ENCODE results near the gene FN1. TPM values are rescaled to one million over a fixed set of nuclear protein-coding genes. Genes with fewer than 3 reads are reported as not detected.

The FN1 gene
- total and polyA plus RNA-seq, 2 of the 8 experiments (the other 6 are each of a cell fraction or from before 2014, with no cell fraction given), result 42.9 to 109 TPM

- no peak overlapping the region for H3K18ac ChIP-seq (ENCODE audit: extremely low read depth, low read length)
- H4K20me1 ChIP-seq (replicated peaks in 1 of 2; ENCODE audit: control insufficient read depth in 1 of 2, insufficient read depth in 2 of 2, low read length in 2 of 2), result no peaks in the 10 kb centered on the region
- FAIRE-seq, result no peak
- TF ChIP-seq CHD1 (IDR thresholded peaks at IDR 0.05; ENCODE audit: low read depth, low read length) (no peak), NRF1 (IDR thresholded peaks at IDR 0.05; ENCODE audit: low read depth, low read length) (no peak), RNF2 (IDR thresholded peaks at IDR 0.05; ENCODE audit: borderline replicate concordance, low read depth, low read length, missing control alignments, poor library complexity, severe bottlenecking) (no peak), JUN (IDR thresholded peaks at IDR 0.05; ENCODE audit: low read depth, low read length) (no peak), SIRT6 (IDR thresholded peaks at IDR 0.05; ENCODE audit: low read length) (no peak), RAD21 (IDR thresholded peaks at IDR 0.05 in 1 of 2, conservative IDR thresholded peaks at IDR 0.05 in 1 of 2; ENCODE audit: low read depth in 2 of 2, low read length in 2 of 2) (no peak), SP4 (IDR thresholded peaks at IDR 0.05; ENCODE audit: low read length) (no peak), CBX8 (IDR thresholded peaks at IDR 0.05; ENCODE audit: borderline replicate concordance, low read depth, low read length) (no peak), RFX5 (IDR thresholded peaks at IDR 0.05; ENCODE audit: borderline replicate concordance, low read depth, low read length) (no peak), RBBP5 (IDR thresholded peaks at IDR 0.05; ENCODE audit: borderline replicate concordance, low read depth, low read length) (no peak), TCF12 (IDR thresholded peaks at IDR 0.05; ENCODE audit: low read depth, low read length) (no peak)
- TF ChIP-seq, protein P1, sequence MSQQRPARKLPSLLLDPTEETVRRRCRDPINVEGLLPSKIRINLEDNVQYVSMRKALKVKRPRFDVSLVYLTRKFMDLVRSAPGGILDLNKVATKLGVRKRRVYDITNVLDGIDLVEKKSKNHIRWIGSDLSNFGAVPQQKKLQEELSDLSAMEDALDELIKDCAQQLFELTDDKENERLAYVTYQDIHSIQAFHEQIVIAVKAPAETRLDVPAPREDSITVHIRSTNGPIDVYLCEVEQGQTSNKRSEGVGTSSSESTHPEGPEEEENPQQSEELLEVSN (IDR thresholded peaks at IDR 0.05), result no peak
- TF ChIP-seq, protein P2, sequence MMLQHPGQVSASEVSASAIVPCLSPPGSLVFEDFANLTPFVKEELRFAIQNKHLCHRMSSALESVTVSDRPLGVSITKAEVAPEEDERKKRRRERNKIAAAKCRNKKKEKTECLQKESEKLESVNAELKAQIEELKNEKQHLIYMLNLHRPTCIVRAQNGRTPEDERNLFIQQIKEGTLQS (IDR thresholded peaks at IDR 0.05; ENCODE audit: insufficient read depth, low read depth, low read length), result no peak
These were observed 15.4 kb downstream of the FN1 start for GRCh38 chr2:215420471-215420935.

More at GRCh38 chr2:215420471-215420935, 15.4 kb downstream of the FN1 start:
- DNase-seq (ENCODE audit: low read depth in 1 of 2, low spot score in 2 of 2), result no peak
- H3K36me3 ChIP-seq (ENCODE audit: control insufficient read depth in 2 of 4, insufficient read depth in 4 of 4, low read length in 3 of 4), result peaks cover 2 to 20% (median 10%) of the 10 kb centered on the region in 4 experiments; a peak in 6 of 8 replicates
- H2BK20ac ChIP-seq (ENCODE audit: low read length), result no peak overlapping the region
- ChIA-PET CTCF (ENCODE audit: partially characterized antibody) (interaction anchor here (2.0 kb wide), 1 partner anchor 11 kb away, joined by 6 read pairs; no protein-coding TSS in a partner anchor), POLR2A (ENCODE audit: partially characterized antibody) (no interaction called here)
- no peak overlapping the region for H3K56ac ChIP-seq (replicated peaks; ENCODE audit: insufficient read length, low read depth, low read length)
- H3K79me2 ChIP-seq (ENCODE audit: control insufficient read depth in 1 of 2, insufficient read depth in 2 of 2, low read length in 2 of 2), result no peaks in the 10 kb centered on the region
- no peak overlapping the region for H2BK120ac ChIP-seq (replicated peaks; ENCODE audit: low read depth, low read length)
- H3K23me2 ChIP-seq (ENCODE audit: low read depth, low read length), result no peaks in the 10 kb centered on the region
- no peak overlapping the region for H3K4ac ChIP-seq (replicated peaks; ENCODE audit: insufficient read length, low read depth, low read length)
- no peak overlapping the region for H4K5ac ChIP-seq (ENCODE audit: insufficient read length, low read depth, low read length)
- no peak overlapping the region for H3K9ac ChIP-seq (replicated peaks in 1 of 4; ENCODE audit: extremely low read depth in 1 of 4, low read depth in 3 of 4, low read length in 3 of 4)
- H3K14ac ChIP-seq (ENCODE audit: insufficient read length), result no peak overlapping the region
- WGBS, 2 experiments (ENCODE audit: extremely low coverage in 1 of 2, insufficient coverage in 1 of 2, insufficient read length in 1 of 2, insufficient replicate concordance in 2 of 2, low coverage in 1 of 2, low lambda C conversion rate in 2 of 2, missing lambda C conversion rate in 1 of 2), result 95% methylated on average over 8 of the region's 8 CpGs; no CpG with 5 or more reads in 1 of the 2 experiments
- H2AK5ac ChIP-seq (ENCODE audit: low read depth, low read length), result no peak overlapping the region
- H3K4me2 ChIP-seq (ENCODE audit: insufficient read depth in 1 of 2, low read depth in 2 of 2, low read length in 2 of 2), result no peak overlapping the region
- no peaks in the 10 kb centered on the region for H3K79me1 ChIP-seq (ENCODE audit: low read depth, low read length)
- no peak overlapping the region for H3K4me3 ChIP-seq (ENCODE audit: extremely low read depth in 1 of 4, insufficient read depth in 2 of 4, low read depth in 3 of 4, low read length in 4 of 4)
- H3K27ac ChIP-seq (ENCODE audit: low read depth, low read length), result no peak overlapping the region
- H3K27me3 ChIP-seq (replicated peaks in 1 of 4; ENCODE audit: control insufficient read depth in 3 of 4, extremely low read depth in 1 of 4, insufficient read depth in 3 of 4, low read length in 3 of 4), result no peaks in the 10 kb centered on the region
- H4K91ac ChIP-seq (replicated peaks; ENCODE audit: insufficient read length, low read length), result no peak overlapping the region
- H3K23ac ChIP-seq (ENCODE audit: insufficient read length), result no peak overlapping the region
- H3K9me3 ChIP-seq (ENCODE audit: insufficient read depth in 2 of 2, low read depth in 1 of 2, low read length in 1 of 2), result no peaks in the 10 kb centered on the region
- no peaks in the 10 kb centered on the region for H3K4me1 ChIP-seq (replicated peaks in 1 of 4; ENCODE audit: control insufficient read depth in 3 of 4, insufficient read depth in 4 of 4, low read length in 3 of 4)
- no peak overlapping the region for H2AFZ ChIP-seq (ENCODE audit: low read length)
- no peak overlapping the region for H2BK15ac ChIP-seq (ENCODE audit: low read length)
- H2BK12ac ChIP-seq (ENCODE audit: low read depth, low read length), result no peak overlapping the region
- H4K8ac ChIP-seq (ENCODE audit: extremely low read depth, insufficient read depth, low read length), result no peak overlapping the region
- H2BK5ac ChIP-seq (ENCODE audit: low read depth, low read length), result no peak overlapping the region
